Measurements from ENCODE around the gene REX1BD. TPM values are rescaled to one million over a fixed set of nuclear protein-coding genes. Genes with fewer than 3 reads are reported as not detected.

The REX1BD gene
- total and polyA plus RNA-seq, 2 of the 4 experiments (the other 2 are of a cell fraction) = 14.2 to 44.6 TPM

DNA sequence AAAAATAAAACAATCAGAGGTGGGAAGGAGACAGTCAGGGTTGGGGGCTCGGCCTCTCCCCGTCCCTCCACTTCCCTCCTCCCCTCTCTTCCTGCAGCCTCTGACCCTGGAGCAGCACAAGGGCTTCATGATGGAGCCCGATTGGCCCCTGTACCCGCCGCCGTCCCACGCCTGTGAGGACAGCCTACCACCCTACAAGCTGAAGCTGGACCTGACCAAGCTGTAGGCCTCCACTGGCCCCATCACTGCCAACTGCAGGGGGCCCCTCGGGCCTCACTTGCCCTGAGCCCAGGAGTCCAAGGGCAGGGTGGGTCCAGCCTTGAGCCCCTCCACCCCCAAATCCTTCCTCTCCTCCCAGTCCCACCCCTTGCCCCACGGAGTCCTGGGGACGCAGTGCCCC, 31.7 kb downstream of the REX1BD start:
- in situ Hi-C loops (cut with MboI; ENCODE audit: low sequenced_read_pairs) (no loop called here), dilution Hi-C loops (cut with HindIII; ENCODE audit: low sequenced_read_pairs, unreplicated experiment) (no loop called here), intact Hi-C loops (cut with micrococcal nuclease) (no loop called here)
- Histone ChIP-seq H3K4ac (ENCODE audit: low read depth, low read length) (no peak overlapping the region), H4K5ac (ENCODE audit: low read depth, low read length) (no peak overlapping the region), H3K9ac (ENCODE audit: low read depth, low read length) (no peak overlapping the region), H3K4me3 (ENCODE audit: insufficient read depth, low read depth, low read length) (no peak overlapping the region), H3K14ac (replicated peaks; ENCODE audit: low read depth, low read length) (no peak overlapping the region), H2BK120ac (ENCODE audit: low read depth, low read length) (no peak overlapping the region), H3K18ac (ENCODE audit: low read depth, low read length) (no peak overlapping the region), H3K4me1 (ENCODE audit: control insufficient read depth, insufficient read depth, low read length) (no peaks in the 10 kb centered on the region), H3K36me3 (ENCODE audit: control insufficient read depth, insufficient read depth, low read length) (no peaks in the 10 kb centered on the region), H3K4me2 (ENCODE audit: low read depth, low read length) (no peak overlapping the region), H4K8ac (ENCODE audit: low read depth in 2 of 2, low read length in 2 of 2) (no peak overlapping the region), H3K23ac (ENCODE audit: low read depth, low read length) (no peak overlapping the region), H2BK20ac (ENCODE audit: low read depth, low read length) (no peak overlapping the region), H2AK9ac (replicated peaks; ENCODE audit: low read depth, low read length, poor library complexity) (no peak overlapping the region), H3K9me1 (ENCODE audit: insufficient read depth, low read length) (no peaks in the 10 kb centered on the region), H3K56ac (ENCODE audit: extremely low read depth, insufficient read depth, low read length) (no peak overlapping the region), H3K27me3 (ENCODE audit: control insufficient read depth, insufficient read depth, low read length) (peaks cover 9% of the 10 kb centered on the region), H2BK5ac (ENCODE audit: low read depth, low read length, poor library complexity, severe bottlenecking) (no peak overlapping the region), H3K79me1 (ENCODE audit: low read depth in 1 of 2, low read length in 2 of 2) (no peaks in the 10 kb centered on the region), H4K91ac (ENCODE audit: insufficient read depth, low read depth, low read length) (no peak overlapping the region), H4K20me1 (ENCODE audit: insufficient read depth, low read length) (no peaks in the 10 kb centered on the region), H2AFZ (replicated peaks; ENCODE audit: low read length, poor library complexity) (no peak overlapping the region), H2AK5ac (ENCODE audit: low read depth, low read length) (no peak overlapping the region), H3K27ac (ENCODE audit: insufficient read depth, low read length) (no peak overlapping the region), H3K9me3 (ENCODE audit: control insufficient read depth, insufficient read depth, low read length) (peaks cover 4% of the 10 kb centered on the region; the same call in 1 of the 2 replicates), H2BK15ac (ENCODE audit: low read depth, low read length) (no peak overlapping the region)
- CTCF ChIA-PET = interaction anchor here (0.6 kb wide), 1 partner anchor 525 kb away, joined by 3 read pairs; no protein-coding TSS in a partner anchor
- no TSS peak for BruUV-seq (replicated peaks)
- TF ChIP-seq RCOR1 (IDR thresholded peaks at IDR 0.05; ENCODE audit: insufficient replicate concordance, low read length) (no peak), RFX5 (IDR thresholded peaks at IDR 0.05; ENCODE audit: low read depth, low read length) (no peak), POLR2A (IDR thresholded peaks at IDR 0.05; ENCODE audit: low read depth, low read length) (no peak), CEBPB (IDR thresholded peaks at IDR 0.05; ENCODE audit: low read depth, low read length) (no peak), SMC3 (IDR thresholded peaks at IDR 0.05; ENCODE audit: low read depth, low read length) (no peak), MAFK (IDR thresholded peaks at IDR 0.05; ENCODE audit: low read depth, low read length) (no peak), MXI1 (IDR thresholded peaks at IDR 0.05; ENCODE audit: borderline replicate concordance, low read depth, low read length) (no peak), MAZ (IDR thresholded peaks at IDR 0.05; ENCODE audit: borderline replicate concordance, low read depth, low read length) (no peak), BHLHE40 (IDR thresholded peaks at IDR 0.05; ENCODE audit: low read depth, low read length) (no peak), CHD1 (IDR thresholded peaks at IDR 0.05; ENCODE audit: low read depth, low read length) (no peak), FOS (IDR thresholded peaks at IDR 0.05; ENCODE audit: low read depth, low read length) (no peak), NFE2L2 (IDR thresholded peaks at IDR 0.05; ENCODE audit: low read depth, low read length) (no peak), RAD21 (IDR thresholded peaks at IDR 0.05; ENCODE audit: low read length) (no peak)
- TF ChIP-seq, protein P1, sequence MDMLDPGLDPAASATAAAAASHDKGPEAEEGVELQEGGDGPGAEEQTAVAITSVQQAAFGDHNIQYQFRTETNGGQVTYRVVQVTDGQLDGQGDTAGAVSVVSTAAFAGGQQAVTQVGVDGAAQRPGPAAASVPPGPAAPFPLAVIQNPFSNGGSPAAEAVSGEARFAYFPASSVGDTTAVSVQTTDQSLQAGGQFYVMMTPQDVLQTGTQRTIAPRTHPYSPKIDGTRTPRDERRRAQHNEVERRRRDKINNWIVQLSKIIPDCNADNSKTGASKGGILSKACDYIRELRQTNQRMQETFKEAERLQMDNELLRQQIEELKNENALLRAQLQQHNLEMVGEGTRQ (IDR thresholded peaks at IDR 0.05; ENCODE audit: low read depth, low read length) = no peak
- TF ChIP-seq, protein P2, sequence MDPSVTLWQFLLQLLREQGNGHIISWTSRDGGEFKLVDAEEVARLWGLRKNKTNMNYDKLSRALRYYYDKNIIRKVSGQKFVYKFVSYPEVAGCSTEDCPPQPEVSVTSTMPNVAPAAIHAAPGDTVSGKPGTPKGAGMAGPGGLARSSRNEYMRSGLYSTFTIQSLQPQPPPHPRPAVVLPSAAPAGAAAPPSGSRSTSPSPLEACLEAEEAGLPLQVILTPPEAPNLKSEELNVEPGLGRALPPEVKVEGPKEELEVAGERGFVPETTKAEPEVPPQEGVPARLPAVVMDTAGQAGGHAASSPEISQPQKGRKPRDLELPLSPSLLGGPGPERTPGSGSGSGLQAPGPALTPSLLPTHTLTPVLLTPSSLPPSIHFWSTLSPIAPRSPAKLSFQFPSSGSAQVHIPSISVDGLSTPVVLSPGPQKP (IDR thresholded peaks at IDR 0.05; ENCODE audit: borderline replicate concordance, low read depth, low read length) = no peak
- TF ChIP-seq, protein P3, sequence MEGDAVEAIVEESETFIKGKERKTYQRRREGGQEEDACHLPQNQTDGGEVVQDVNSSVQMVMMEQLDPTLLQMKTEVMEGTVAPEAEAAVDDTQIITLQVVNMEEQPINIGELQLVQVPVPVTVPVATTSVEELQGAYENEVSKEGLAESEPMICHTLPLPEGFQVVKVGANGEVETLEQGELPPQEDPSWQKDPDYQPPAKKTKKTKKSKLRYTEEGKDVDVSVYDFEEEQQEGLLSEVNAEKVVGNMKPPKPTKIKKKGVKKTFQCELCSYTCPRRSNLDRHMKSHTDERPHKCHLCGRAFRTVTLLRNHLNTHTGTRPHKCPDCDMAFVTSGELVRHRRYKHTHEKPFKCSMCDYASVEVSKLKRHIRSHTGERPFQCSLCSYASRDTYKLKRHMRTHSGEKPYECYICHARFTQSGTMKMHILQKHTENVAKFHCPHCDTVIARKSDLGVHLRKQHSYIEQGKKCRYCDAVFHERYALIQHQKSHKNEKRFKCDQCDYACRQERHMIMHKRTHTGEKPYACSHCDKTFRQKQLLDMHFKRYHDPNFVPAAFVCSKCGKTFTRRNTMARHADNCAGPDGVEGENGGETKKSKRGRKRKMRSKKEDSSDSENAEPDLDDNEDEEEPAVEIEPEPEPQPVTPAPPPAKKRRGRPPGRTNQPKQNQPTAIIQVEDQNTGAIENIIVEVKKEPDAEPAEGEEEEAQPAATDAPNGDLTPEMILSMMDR (conservative IDR thresholded peaks at IDR 0.05; ENCODE audit: low read depth, low read length) = no peak
- POLR2A ChIA-PET (ENCODE audit: unreplicated experiment) = no interaction called here
- ATAC-seq (ENCODE audit: low read depth) = no peak
- DNase-seq = no peak
- WGBS, 2 experiments (ENCODE audit: extremely low coverage in 2 of 2, insufficient read length in 1 of 2) = 67% methylated on average over 5 of the region's 10 CpGs; no CpG with 5 or more reads in 1 of the 2 experiments

All from IMR-90 (cell line).